Heart left ventricle (tissue), 16 donors: Measurements from ENCODE around the gene ARHGAP10. TPM values are rescaled to one million over a fixed set of nuclear protein-coding genes. Genes with fewer than 3 reads are reported as not detected.

Experiments
- ATAC-seq, 4 donors: fragments of 200-7000 bp; cut with Tn5 transposase; one replicate each; pipeline ENCODE4 v1.9.1; 2020 to 2022; ENCODE audit warnings: moderate library complexity in 4 of 4, mild to moderate bottlenecking in 3 of 4, moderate number of reproducible peaks in 1 of 4
- DNase-seq, 5 donors: peaks; one replicate each; pipeline ENCODE4 v3.0.0-alpha.2; 2020
- H3K27ac ChIP-seq, 12 donors: fragments of 200-600 bp; sonication (generic) in 4 of 12; one replicate each; pipeline versions ENCODE4 v1.5.0 to v1.8.0; 2016 to 2022; ENCODE audit warnings: mild to moderate bottlenecking in 2 of 12
- H3K27me3 ChIP-seq, 9 donors: fragments of 200-600 bp; sonication (generic) in 2 of 9; one replicate each; pipeline versions ENCODE4 v1.5.1 to v1.8.0; 2016 to 2022; ENCODE audit warnings: mild to moderate bottlenecking in 3 of 9
- H3K36me3 ChIP-seq, 9 donors: fragments of 200-600 bp; sonication (generic) in 2 of 9; one replicate each; pipeline versions ENCODE4 v1.5.0 to v1.8.0; 2018 to 2022; ENCODE audit warnings: mild to moderate bottlenecking in 2 of 9
- H3K4me1 ChIP-seq, 12 donors: fragments of 200-600 bp; sonication (generic) in 4 of 12; one replicate each; pipeline versions ENCODE4 v1.5.0 to v1.8.0; 2016 to 2022; ENCODE audit warnings: mild to moderate bottlenecking in 3 of 12
- H3K4me3 ChIP-seq, 12 donors: fragments of 200-600 bp; sonication (generic) in 4 of 12; one replicate each; pipeline versions ENCODE4 v1.5.0 to v1.8.0; 2017 to 2022; ENCODE audit warnings: mild to moderate bottlenecking in 9 of 12, moderate library complexity in 4 of 12
- H3K9me3 ChIP-seq, 12 donors: fragments of 200-600 bp; sonication (generic) in 4 of 12; one replicate each; pipeline versions ENCODE4 v1.5.0 to v1.8.0; 2016 to 2022; ENCODE audit warnings: mild to moderate bottlenecking in 1 of 12
- POLR2A ChIP-seq, 2 donors: fragments of 450-650 bp; IDR thresholded peaks; one replicate each; pipeline ENCODE4 v1.6.1; 2017; ENCODE audit warnings: antibody characterized with exemption in 2 of 2, mild to moderate bottlenecking in 2 of 2, moderate library complexity in 2 of 2
- whole genome bisulfite sequencing, 4 donors: extraction: QIAGEN DNeasy Blood & Tissue Kit in 2 of 4; methylation state at CpG; one replicate each; pipeline versions ENCODE4 v1.1.5 to v1.1.7; 2013 to 2018; 5-methylcytosine and 5-hydroxymethylcytosine counted together
- intact Hi-C, 10 donors: fragments of 100-400 bp; cut with DNase I; formaldehyde crosslinking; loops; one replicate each; pipeline versions ENCODE4 v1.11.1 to v1.14.2; 2022
- polyA plus RNA-seq, 2 donors: library from polyadenylated mRNA; stranded (reverse); fragments of 200-250 nt; gene quantifications; one replicate each; pipeline ENCODE4 v1.2.3, GENCODE V29; 2013
- total RNA-seq, 9 donors: library from RNA; depleted of rRNA in 2 of 9; stranded (reverse); fragments of >200 nt in 2 of 9; fragmentation: NEBNext Ultra II Directional in 3 of 9; extraction: Animal tissue kit (Norgen Biotek cat#: 25700) in 3 of 9; gene quantifications; one replicate each; pipeline versions ENCODE4 v1.1.0 to v1.2.4, GENCODE V29; 2016 to 2023
- TF ChIP-seq, protein P1 (sequence below), 12 donors: fragments of 200-600 bp; sonication (generic) in 4 of 12; IDR thresholded peaks; one replicate each; pipeline versions ENCODE4 v1.5.0 to v1.8.0; 2018 to 2022; ENCODE audit warnings: antibody characterized with exemption in 12 of 12, mild to moderate bottlenecking in 5 of 12
- donor health status: ischemic (EF 13 %, LVEDD 7.1; RV severe dilation, severe dysfunction).
- donor health status: healthy with polysubstance abuse.
- donor health status: DM: no; HTN: yes; CAD: no.
- donor health status: DM: no; HTN: no; CAD: no.
- donor health status: ischemic (EF 25% LVEDD 6.9; RV normal size, moderate dysfunction).
- donor health status: ischemic (EF 25% LVEDD 5.7; RV mildly dilated, moderate dysfunction).
- donor health status: healthy.
- donor health status: DM: yes; HTN: yes; CAD: no.
- donor health status: ischemic (EF 35%, LVEDD 5.7; RV mildly dilated, moderate dysfunction).
- donor health status: nonischemic (EF 11% LVEDD 7.7; RV severe dilation, severe dysfunction).
- donor health status: DM: yes; HTN: yes; CAD: no.
- donor health status: PGD.
- donor health status: ischemic (EF 29% LVEDD 5.4; RV normal size, mild dysfunction).
- donor health status: nonischemic (EF 23%, LVEDD 6.1; RV moderate dilation, normal function).

The ARHGAP10 gene
- total and polyA plus RNA-seq, 11 donors: 30.6 to 73.7 (median 51.7) TPM

DNA sequence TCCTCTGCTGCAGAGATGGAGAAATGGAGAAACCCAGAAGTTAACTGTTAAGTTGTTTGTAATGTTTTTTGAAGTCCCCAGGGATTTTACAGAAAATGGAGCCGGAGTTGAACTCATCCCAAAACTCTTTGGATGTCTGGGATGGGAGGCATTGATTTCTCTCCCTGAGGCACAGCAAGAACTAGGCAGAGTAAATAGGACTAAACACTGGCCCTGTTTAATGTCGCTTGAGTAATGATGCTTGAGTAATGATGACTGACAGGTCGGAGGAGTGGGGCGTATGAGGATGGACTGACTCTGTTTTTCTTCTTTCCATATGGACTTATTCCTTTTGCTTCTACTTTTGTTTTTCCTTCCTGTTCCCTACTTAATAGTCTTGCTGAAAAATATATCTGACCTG is 69.9 kb downstream of the ARHGAP10 start:
- DNase-seq (no peak), ATAC-seq (no peak)
- TF ChIP-seq, protein P1, sequence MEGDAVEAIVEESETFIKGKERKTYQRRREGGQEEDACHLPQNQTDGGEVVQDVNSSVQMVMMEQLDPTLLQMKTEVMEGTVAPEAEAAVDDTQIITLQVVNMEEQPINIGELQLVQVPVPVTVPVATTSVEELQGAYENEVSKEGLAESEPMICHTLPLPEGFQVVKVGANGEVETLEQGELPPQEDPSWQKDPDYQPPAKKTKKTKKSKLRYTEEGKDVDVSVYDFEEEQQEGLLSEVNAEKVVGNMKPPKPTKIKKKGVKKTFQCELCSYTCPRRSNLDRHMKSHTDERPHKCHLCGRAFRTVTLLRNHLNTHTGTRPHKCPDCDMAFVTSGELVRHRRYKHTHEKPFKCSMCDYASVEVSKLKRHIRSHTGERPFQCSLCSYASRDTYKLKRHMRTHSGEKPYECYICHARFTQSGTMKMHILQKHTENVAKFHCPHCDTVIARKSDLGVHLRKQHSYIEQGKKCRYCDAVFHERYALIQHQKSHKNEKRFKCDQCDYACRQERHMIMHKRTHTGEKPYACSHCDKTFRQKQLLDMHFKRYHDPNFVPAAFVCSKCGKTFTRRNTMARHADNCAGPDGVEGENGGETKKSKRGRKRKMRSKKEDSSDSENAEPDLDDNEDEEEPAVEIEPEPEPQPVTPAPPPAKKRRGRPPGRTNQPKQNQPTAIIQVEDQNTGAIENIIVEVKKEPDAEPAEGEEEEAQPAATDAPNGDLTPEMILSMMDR (IDR thresholded peaks at IDR 0.05): no peak
- no peak for TF ChIP-seq POLR2A (IDR thresholded peaks at IDR 0.05)
- H3K27ac ChIP-seq: peak overlapping the region in 3 of 12 donors; percentile 7 to 49 (median 14)
- no peaks in the 10 kb centered on the region for H3K9me3 ChIP-seq
- H3K27me3 ChIP-seq: no peaks in the 10 kb centered on the region
- no peak overlapping the region for H3K4me3 ChIP-seq
- H3K4me1 ChIP-seq: peaks cover 2 to 56% (median 40%) of the 10 kb centered on the region in 12 donors
- intact Hi-C loops: no loop called here
- WGBS, 4 donors: 73 to 88% (median 77%) methylated on average over 4 of the region's 4 CpGs
- H3K36me3 ChIP-seq: no peaks in the 10 kb centered on the region

DNA sequence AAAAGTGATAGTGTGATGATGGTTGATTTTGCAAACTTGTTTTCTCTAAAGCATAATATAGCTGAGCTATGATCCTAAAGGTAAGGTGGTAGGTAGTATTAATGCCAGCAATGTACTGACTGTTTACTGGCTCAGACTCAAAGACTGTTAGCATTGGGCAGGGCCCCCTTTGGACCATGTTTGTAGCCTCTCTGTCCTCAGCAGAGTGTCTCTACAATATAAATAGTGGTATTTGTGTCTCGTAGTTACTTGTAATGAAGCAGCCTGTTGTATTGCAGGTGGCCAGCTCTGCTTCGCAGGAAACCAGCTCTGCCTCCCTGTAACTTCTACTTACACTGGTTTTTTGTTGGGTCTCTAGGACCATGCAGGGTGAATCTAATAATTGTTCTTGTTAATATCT is 70.5 kb downstream of the ARHGAP10 start:
- 37 to 64% (median 56%) methylated on average over 2 of the region's 2 CpGs for WGBS, 4 donors
- DNase-seq (no peak), ATAC-seq (peak in 3 of 4 donors; percentile 19 to 42 (median 33))
- intact Hi-C loops: no loop called here
- no peak for TF ChIP-seq POLR2A (IDR thresholded peaks at IDR 0.05)
- TF ChIP-seq, protein P1 (IDR thresholded peaks at IDR 0.05): no peak
- Histone ChIP-seq H3K27ac (peak overlapping the region in 4 of 12 donors; percentile 7 to 49 (median 20)), H3K9me3 (no peaks in the 10 kb centered on the region), H3K36me3 (no peaks in the 10 kb centered on the region), H3K4me3 (no peak overlapping the region), H3K4me1 (peaks cover 2 to 60% (median 40%) of the 10 kb centered on the region in 12 donors), H3K27me3 (no peaks in the 10 kb centered on the region)

DNA sequence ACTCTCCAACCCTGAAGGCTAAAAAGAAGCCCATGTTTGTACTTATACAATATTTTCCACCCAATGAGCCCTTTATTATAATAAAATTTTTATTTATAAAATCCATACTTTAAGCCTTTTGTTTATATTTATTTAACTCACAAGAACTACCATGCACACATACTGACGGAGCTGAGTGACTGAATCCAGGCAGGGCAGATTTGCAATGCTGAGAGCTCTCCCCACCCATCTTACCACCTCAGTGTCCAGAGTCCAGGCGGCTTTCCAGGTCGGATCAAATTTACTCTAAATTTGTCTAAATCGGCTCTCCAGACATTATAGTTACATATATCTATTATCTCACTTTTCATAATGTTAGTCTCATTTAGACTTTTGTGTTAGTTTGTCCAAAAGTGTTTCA is 74.1 kb downstream of the ARHGAP10 start:
- Histone ChIP-seq H3K27ac (no peak overlapping the region), H3K4me1 (peaks cover 0 to 68% (median 39%) of the 10 kb centered on the region in 12 donors), H3K9me3 (no peaks in the 10 kb centered on the region), H3K4me3 (no peak overlapping the region), H3K27me3 (no peaks in the 10 kb centered on the region), H3K36me3 (no peaks in the 10 kb centered on the region)
- intact Hi-C loops: no loop called here
- DNase-seq (no peak), ATAC-seq (no peak)
- TF ChIP-seq, protein P1 (IDR thresholded peaks at IDR 0.05): no peak
- no peak for TF ChIP-seq POLR2A (IDR thresholded peaks at IDR 0.05)
- 85 to 93% (median 92%) methylated on average over 4 of the region's 4 CpGs for WGBS, 4 donors

DNA sequence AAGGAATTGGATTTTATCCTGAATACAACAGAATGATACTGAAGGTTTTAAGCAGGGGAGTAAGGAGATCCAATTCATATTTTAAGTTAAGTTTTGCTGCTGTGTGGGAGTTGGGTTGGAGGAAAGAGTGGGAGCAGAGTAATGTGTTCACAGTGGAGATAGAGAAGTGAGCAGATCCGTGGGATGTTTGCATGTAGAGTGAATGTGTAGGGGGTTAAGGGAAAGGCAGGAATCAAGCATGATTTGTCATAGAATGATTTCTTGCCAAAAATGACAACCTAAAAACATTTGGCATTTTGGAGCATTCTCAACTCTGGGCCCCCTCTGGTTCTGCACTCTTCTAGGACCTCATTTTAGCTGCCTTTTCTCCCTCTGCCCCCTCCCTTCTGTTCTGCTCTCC is 76.6 kb downstream of the ARHGAP10 start:
- ATAC-seq (peak in 1 of 4 donors; percentile 12), DNase-seq (no peak)
- intact Hi-C loops: no loop called here
- Histone ChIP-seq H3K27ac (peak overlapping the region in 4 of 12 donors; percentile 5 to 33 (median 18)), H3K36me3 (no peaks in the 10 kb centered on the region), H3K9me3 (no peaks in the 10 kb centered on the region), H3K4me1 (peaks cover 0 to 68% (median 46%) of the 10 kb centered on the region in 12 donors), H3K4me3 (no peak overlapping the region), H3K27me3 (no peaks in the 10 kb centered on the region)
- 22 to 55% (median 34%) methylated on average over 1 of the region's 1 CpG for WGBS, 4 donors
- no peak for TF ChIP-seq POLR2A (IDR thresholded peaks at IDR 0.05)
- TF ChIP-seq, protein P1 (IDR thresholded peaks at IDR 0.05): no peak
